HepG2 (cell line): ENCODE measurements around the gene LDLRAD4. TPM values are rescaled to one million over a fixed set of nuclear protein-coding genes. Genes with fewer than 3 reads are reported as not detected.

Experiments
- ATAC-seq: fragments of 200-7000 bp; cut with Tn5 transposase; 3 replicates; pipeline ENCODE4 v1.9.1; 2020; ENCODE audit warnings: mild to moderate bottlenecking, moderate library complexity
- BruUV-seq: library from RNA; stranded (reverse); fragments of 400-500 nt; replicated peaks from 2 replicates; lab custom pipeline; 2021; lab: Mats Ljungman, UMichigan
- CTCF ChIA-PET: fragments of 300-600 bp; formaldehyde crosslinking; extraction: SDS; loops from one replicate; lab custom pipeline; 2021; ENCODE audit warnings: low total read pairs, inconsistent platforms, low intra/inter-chr PET ratio; lab: Yijun Ruan, JAX
- POLR2A ChIA-PET: fragments of 350-600 bp; sonication (Branson Sonifier 250); formaldehyde crosslinking; loops from one replicate; lab custom pipeline; 2020; ENCODE audit warnings: antibody characterized with exemption, inconsistent platforms; lab: Yijun Ruan, JAX
- DNase-seq: peaks from one replicate; pipeline ENCODE4 v3.0.0-alpha.2; 2015; ENCODE audit warnings: low spot score
- FAIRE-seq: peaks from 3 replicates; lab custom pipeline; 2011; peaks lifted over from hg19 to GRCh38; lab: Jason Lieb, UNC
- H2AFZ ChIP-seq: one replicate; pipeline ENCODE4 v1.6.1; 2011; ENCODE audit warnings: low read length, inconsistent platforms
- H3K27ac ChIP-seq: fragments of 300-600 bp; 3 replicates; pipeline ENCODE4 v1.8.0; 2011; ENCODE audit warnings: mixed run types, mild to moderate bottlenecking, mixed read lengths, low read length, inconsistent platforms; ENCODE audit not compliant: insufficient read depth; ENCODE audit errors: extremely low read length
- H3K27me3 ChIP-seq, 2 experiments: fragments of 200-600 bp in 1 of 2; 2 replicates in 1 of 2; 3 replicates in 1 of 2; pipeline versions ENCODE4 v1.6.0 to v1.8.0; 2011; ENCODE audit warnings: low read length in 2 of 2, mild to moderate bottlenecking in 2 of 2, moderate library complexity in 2 of 2, inconsistent platforms in 1 of 2; ENCODE audit not compliant: insufficient read depth in 2 of 2, control insufficient read depth in 1 of 2
- H3K36me3 ChIP-seq, 2 experiments: fragments of 200-600 bp in 1 of 2; replicated peaks in 1 of 2; 2 replicates in 1 of 2; 3 replicates in 1 of 2; pipeline versions ENCODE4 v1.5.1 to v1.8.0; 2011; ENCODE audit warnings: low read length in 2 of 2, inconsistent platforms in 1 of 2; ENCODE audit not compliant: insufficient read depth in 2 of 2, control insufficient read depth in 1 of 2
- H3K4me1 ChIP-seq: 2 replicates; pipeline ENCODE4 v1.5.1; 2012; ENCODE audit warnings: low read length, inconsistent platforms; ENCODE audit not compliant: insufficient read depth
- H3K4me2 ChIP-seq: 2 replicates; pipeline ENCODE4 v1.6.0; 2011; ENCODE audit warnings: low read depth, low read length, inconsistent platforms
- H3K4me3 ChIP-seq, 3 experiments: fragments of 200-600 bp in 1 of 3; sonication (generic), shearing (Covaris generic) in 1 of 3; replicated peaks in 1 of 3; 2 replicates each; pipeline ENCODE4 v1.5.1; 2011 to 2016; ENCODE audit warnings: low read length in 3 of 3, inconsistent platforms in 2 of 3, low read depth in 2 of 3, mild to moderate bottlenecking in 2 of 3, control low read depth in 1 of 3, mixed read lengths in 1 of 3; ENCODE audit not compliant: insufficient read depth in 1 of 3
- H3K79me2 ChIP-seq: one replicate; pipeline ENCODE4 v1.6.1; 2011; ENCODE audit warnings: low read length, inconsistent platforms; ENCODE audit not compliant: insufficient read depth
- H3K9ac ChIP-seq: 2 replicates; pipeline ENCODE4 v1.6.0; 2011; ENCODE audit warnings: mild to moderate bottlenecking, low read depth, low read length, inconsistent platforms; ENCODE audit not compliant: insufficient read depth
- H3K9me3 ChIP-seq: 2 replicates; pipeline ENCODE4 v1.5.1; 2012; ENCODE audit warnings: mild to moderate bottlenecking, low read length
- H4K20me1 ChIP-seq: 2 replicates; pipeline ENCODE4 v1.6.0; 2011; ENCODE audit warnings: inconsistent platforms, mild to moderate bottlenecking, low read length, moderate library complexity; ENCODE audit not compliant: insufficient read depth
- ADNP ChIP-seq: sonication (generic); formaldehyde crosslinking; IDR thresholded peaks from 2 replicates; pipeline ENCODE4 v1.4.0; 2020; ENCODE audit warnings: missing genetic modification reagents
- DDIT3 ChIP-seq: sonication (generic); formaldehyde crosslinking; IDR thresholded peaks from 2 replicates; pipeline ENCODE4 v1.4.0; 2020; ENCODE audit warnings: mild to moderate bottlenecking, missing genetic modification reagents
- MTERF4 ChIP-seq: sonication (generic); formaldehyde crosslinking; IDR thresholded peaks from 2 replicates; pipeline ENCODE4 v1.8.0; 2023; ENCODE audit warnings: mild to moderate bottlenecking, missing genetic modification reagents
- RELA ChIP-seq: sonication (generic); formaldehyde crosslinking; IDR thresholded peaks from 2 replicates; pipeline ENCODE4 v1.4.0; 2020; ENCODE audit warnings: missing genetic modification reagents
- SALL2 ChIP-seq: sonication (generic); formaldehyde crosslinking; IDR thresholded peaks from 2 replicates; pipeline ENCODE4 v1.8.1; 2023; ENCODE audit warnings: mild to moderate bottlenecking, missing genetic modification reagents, inconsistent platforms
- THAP11 ChIP-seq: IDR thresholded peaks from 2 replicates; pipeline ENCODE4 v1.6.1; 2016; ENCODE audit warnings: missing biosample characterization, missing genetic modification reagents
- THAP8 ChIP-seq: sonication (generic); formaldehyde crosslinking; IDR thresholded peaks from 2 replicates; pipeline ENCODE4 v1.5.1; 2020; ENCODE audit warnings: missing genetic modification reagents, mild to moderate bottlenecking, borderline replicate concordance
- ZFP82 ChIP-seq: sonication (generic); formaldehyde crosslinking; IDR thresholded peaks from 2 replicates; pipeline ENCODE4 v1.5.1; 2020; ENCODE audit warnings: mild to moderate bottlenecking, missing genetic modification reagents, borderline replicate concordance
- ZNF317 ChIP-seq: sonication (generic); formaldehyde crosslinking; IDR thresholded peaks from 2 replicates; pipeline ENCODE4 v1.5.0; 2020; ENCODE audit warnings: mild to moderate bottlenecking, missing genetic modification reagents
- WGBS: methylation state at CpG from one replicate; pipeline ENCODE4 v1.1.6; 2017; ENCODE audit warnings: low lambda C conversion rate; 5-methylcytosine and 5-hydroxymethylcytosine counted together
- in situ Hi-C: cut with HindIII; loops from 2 replicates; pipeline ENCODE4 v1.10.0; 2017; ENCODE audit warnings: low pct_unique_long_range_greater_than_20kb; ENCODE audit not compliant: extremely low pct_ligation_motif_present
- intact Hi-C: fragments of 100-400 bp; cut with micrococcal nuclease; formaldehyde crosslinking; loops from one replicate; pipeline ENCODE4 v1.10.0; 2022; ENCODE audit not compliant: unreplicated experiment
- polyA plus RNA-seq, 8 experiments: library from polyadenylated mRNA; depleted of rRNA in 3 of 8; stranded (reverse) in 7 of 8; unstranded in 1 of 8; fragments of >200 nt; fragmentation: Illumina TruSeq in 4 of 8; extraction: Trizol in 4 of 8; gene quantifications; 2 replicates each; pipeline versions ENCODE4 v1.2.1 to v1.2.3, GENCODE V29; 2011 to 2016; ENCODE audit warnings: low read depth in 4 of 8, missing spikeins in 1 of 8, mixed read lengths in 1 of 8; ENCODE audit not compliant: insufficient read depth in 1 of 8
- total RNA-seq, 5 experiments: library from RNA; depleted of rRNA; stranded (reverse); fragments of >200 nt; fragmentation: Illumina TruSeq; extraction: Trizol; gene quantifications; 2 replicates each; pipeline ENCODE4 v1.2.3, GENCODE V29; 2016; ENCODE audit warnings: low read depth in 1 of 5

Gene LDLRAD4
- total and polyA plus RNA-seq, 2 of the 13 experiments (the other 11 are each of a cell fraction or from before 2014, with no cell fraction given): 13.6 to 20.9 TPM

DNA sequence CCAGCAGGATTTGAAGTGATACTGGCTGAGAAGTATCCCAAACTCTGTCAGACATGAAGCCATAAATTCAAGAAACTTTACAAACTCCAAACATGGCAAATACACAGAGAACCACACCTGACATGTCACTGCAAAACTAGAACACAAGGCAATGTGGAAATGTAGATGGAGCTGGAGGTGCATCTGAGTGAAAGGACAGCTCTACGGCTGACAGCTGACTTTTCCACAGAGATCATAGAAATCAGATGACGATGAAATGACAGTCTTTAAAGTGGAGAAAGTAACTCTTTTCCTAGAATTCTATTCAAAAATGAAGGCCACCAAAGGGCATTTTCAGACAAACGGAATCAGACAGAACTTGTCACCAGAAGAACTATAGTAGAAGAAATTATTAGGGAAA, 97.5 kb downstream of the LDLRAD4 start:
- H3K4me2 ChIP-seq: no peak overlapping the region
- intact Hi-C loops: loop anchor here (5.0 kb wide), 1 partner anchor 36 kb away; no protein-coding TSS in a partner anchor
- in situ Hi-C loops: no loop called here
- WGBS: 95% methylated on average over 3 of the region's 3 CpGs
- ChIA-PET CTCF (no interaction called here), POLR2A (no interaction called here)
- no peaks in the 10 kb centered on the region for H4K20me1 ChIP-seq
- H3K4me1 ChIP-seq: peaks cover 20% of the 10 kb centered on the region
- no peak overlapping the region for H3K27ac ChIP-seq
- peaks cover 16% of the 10 kb centered on the region for H3K9me3 ChIP-seq
- ATAC-seq: no peak
- no peaks in the 10 kb centered on the region for H3K27me3 ChIP-seq
- TF ChIP-seq ZNF317 (CRISPR knock-in tag) (peak; percentile 100), SALL2 (no peak), THAP8 (CRISPR knock-in tag) (no peak), ZFP82 (CRISPR knock-in tag) (peak; percentile 69; the same call in 1 of the 2 replicates), RELA (no peak)
- no TSS peak for BruUV-seq
- DNase-seq: no peak
- no peak overlapping the region for H2AFZ ChIP-seq
- H3K4me3 ChIP-seq: no peak overlapping the region
- no peak overlapping the region for H3K9ac ChIP-seq
- no peak for FAIRE-seq
- no peaks in the 10 kb centered on the region for H3K79me2 ChIP-seq
- no peaks in the 10 kb centered on the region for H3K36me3 ChIP-seq

- Histone ChIP-seq H3K36me3 (no peaks in the 10 kb centered on the region), H3K4me3 (no peak overlapping the region), H3K27ac (no peak overlapping the region), H2AFZ (no peak overlapping the region), H4K20me1 (no peaks in the 10 kb centered on the region), H3K9ac (no peak overlapping the region), H3K4me2 (no peak overlapping the region), H3K9me3 (peaks cover 16% of the 10 kb centered on the region), H3K27me3 (no peaks in the 10 kb centered on the region), H3K79me2 (no peaks in the 10 kb centered on the region), H3K4me1 (peaks cover 12% of the 10 kb centered on the region)
- ATAC-seq: no peak
- ChIA-PET POLR2A (no interaction called here), CTCF (no interaction called here)
- no peak for DNase-seq
- in situ Hi-C loops (no loop called here), intact Hi-C loops (loop anchor here (5.0 kb wide), 1 partner anchor 34 kb away; no protein-coding TSS in a partner anchor)
- 95% methylated on average over 9 of the region's 9 CpGs for WGBS
- TF ChIP-seq MTERF4 (CRISPR knock-in tag): no peak
- no peak for TF ChIP-seq DDIT3 (CRISPR knock-in tag)
- no peak for TF ChIP-seq THAP11 (CRISPR knock-in tag)
- TF ChIP-seq ADNP (CRISPR knock-in tag): no peak
- no peak for FAIRE-seq
- BruUV-seq: no TSS peak
Measured at GRCh38 chr18:13317801-13318200, 99.2 kb downstream of the LDLRAD4 start.
